Liver (tissue), 9 donors: Measurements from ENCODE around the gene RGMA. TPM values are rescaled to one million over a fixed set of nuclear protein-coding genes. Genes with fewer than 3 reads are reported as not detected.
"Not testable (repeated sequence)": the region's sequence is repeated elsewhere in the genome, so short reads cannot be mapped to it uniquely, and the experiment has no call there.

Experiments
- DNase-seq: peaks from one replicate; pipeline ENCODE4 v3.0.0-alpha.2; 2017; ENCODE audit warnings: low spot score
- H3K27ac ChIP-seq, 2 donors: one replicate each; pipeline ENCODE4 v1.7.0; 2013; ENCODE audit warnings: inconsistent platforms in 2 of 2, low read length in 2 of 2, control low read depth in 1 of 2, low read depth in 1 of 2, mild to moderate bottlenecking in 1 of 2
- H3K27me3 ChIP-seq, 4 donors: one replicate each; pipeline versions ENCODE4 v1.6.1 to v1.7.0; 2013; ENCODE audit warnings: low read length in 3 of 4, inconsistent platforms in 1 of 4, mild to moderate bottlenecking in 1 of 4, moderate library complexity in 1 of 4; ENCODE audit not compliant: control insufficient read depth in 4 of 4, insufficient read depth in 4 of 4
- H3K36me3 ChIP-seq, 4 donors: one replicate each; pipeline versions ENCODE4 v1.6.1 to v1.7.0; 2013; ENCODE audit warnings: low read length in 3 of 4, mild to moderate bottlenecking in 3 of 4, low read depth in 1 of 4, moderate library complexity in 1 of 4; ENCODE audit not compliant: control insufficient read depth in 4 of 4, insufficient read depth in 3 of 4
- H3K4me1 ChIP-seq, 4 donors: one replicate each; pipeline versions ENCODE4 v1.6.1 to v1.7.0; 2013; ENCODE audit warnings: low read length in 3 of 4, mild to moderate bottlenecking in 3 of 4, moderate library complexity in 1 of 4; ENCODE audit not compliant: control insufficient read depth in 4 of 4, insufficient read depth in 4 of 4
- H3K4me3 ChIP-seq, 3 donors: one replicate each; pipeline versions ENCODE4 v1.6.1 to v1.7.0; 2013; ENCODE audit warnings: low read length in 3 of 3, control low read depth in 1 of 3, low read depth in 1 of 3, mild to moderate bottlenecking in 1 of 3
- H3K9ac ChIP-seq, 2 donors: one replicate each; pipeline ENCODE4 v1.7.0; 2013; ENCODE audit warnings: low read length in 2 of 2, mild to moderate bottlenecking in 2 of 2, moderate library complexity in 2 of 2, control low read depth in 1 of 2, low read depth in 1 of 2
- H3K9me3 ChIP-seq, 4 donors: one replicate each; pipeline versions ENCODE4 v1.6.1 to v1.7.0; 2013; ENCODE audit warnings: low read length in 3 of 4; ENCODE audit not compliant: control insufficient read depth in 4 of 4
- FOXA1 ChIP-seq: IDR thresholded peaks from 2 replicates; pipeline ENCODE4 v1.6.1; 2016; ENCODE audit warnings: antibody characterized with exemption
- GABPA ChIP-seq, 2 donors: IDR thresholded peaks in 1 of 2; conservative IDR thresholded peaks in 1 of 2; 2 replicates each; pipeline ENCODE4 v1.6.1; 2016; ENCODE audit warnings: antibody characterized with exemption in 2 of 2, mild to moderate bottlenecking in 1 of 2, moderate library complexity in 1 of 2
- HNF4G ChIP-seq: IDR thresholded peaks from 2 replicates; pipeline ENCODE4 v1.6.1; 2016; ENCODE audit warnings: antibody characterized with exemption
- RAD21 ChIP-seq, 2 donors: IDR thresholded peaks; 2 replicates each; pipeline ENCODE4 v1.6.1; 2016; ENCODE audit warnings: antibody characterized with exemption in 2 of 2, mild to moderate bottlenecking in 2 of 2
- TAF1 ChIP-seq: conservative IDR thresholded peaks from 2 replicates; pipeline ENCODE4 v1.6.1; 2016; ENCODE audit warnings: antibody characterized with exemption, mild to moderate bottlenecking
- WGBS: extraction: QIAGEN DNeasy Blood & Tissue Kit; methylation state at CpG from one replicate; pipeline ENCODE4 v1.1.7; 2013; 5-methylcytosine and 5-hydroxymethylcytosine counted together
- polyA plus RNA-seq, 2 donors: library from polyadenylated mRNA; stranded (reverse) in 1 of 2; unstranded in 1 of 2; fragments of 200-250 nt in 1 of 2; fragments of >200 nt in 1 of 2; fragmentation: Nextera tagmentation in 1 of 2; extraction: Ambion mirVana in 1 of 2; gene quantifications; one replicate each; pipeline versions ENCODE4 v1.2.1 to v1.2.3, GENCODE V29; 2013 to 2015
- total RNA-seq, 2 donors: library from RNA; depleted of rRNA; stranded (reverse); fragments of >200 nt; gene quantifications; one replicate each; pipeline ENCODE4 v1.2.3, GENCODE V29; 2014
- TF ChIP-seq, protein P1 (sequence below): fragments of 150-350 bp; IDR thresholded peaks from 2 replicates; pipeline ENCODE4 v1.5.1; 2017; ENCODE audit warnings: improper control_type of control experiment, low read depth, low read length; ENCODE audit not compliant: missing input control
- donor health status: healthy.
- donor health status: healthy.
- donor health status: healthy.
- donor health status: healthy.
- donor health status: healthy.

RGMA gene
- total and polyA plus RNA-seq, 4 donors: 0.15 to 0.33 (median 0.18) TPM; not detected in 1

- H3K9ac ChIP-seq, DNase-seq, H3K36me3 ChIP-seq, H3K9me3 ChIP-seq, H3K4me3 ChIP-seq, H3K27ac ChIP-seq, H3K27me3 ChIP-seq: not testable (repeated sequence)
- WGBS: 88% methylated on average over 21 of the region's 21 CpGs
- peaks cover 7 to 31% (median 25%) of the 10 kb centered on the region in 4 donors for H3K4me1 ChIP-seq
These were observed 56.4 kb downstream of the RGMA start for GRCh38 chr15:93032515-93033206.

- H3K9ac ChIP-seq, H3K9me3 ChIP-seq, H3K36me3 ChIP-seq, H3K27me3 ChIP-seq, H3K27ac ChIP-seq, H3K4me3 ChIP-seq, DNase-seq: not testable (repeated sequence)
- 94% methylated on average over 44 of the region's 44 CpGs for WGBS
- H3K4me1 ChIP-seq: peaks cover 7 to 39% (median 34%) of the 10 kb centered on the region in 4 donors
These were observed 57.2 kb downstream of the RGMA start for GRCh38 chr15:93031557-93032384.

DNA sequence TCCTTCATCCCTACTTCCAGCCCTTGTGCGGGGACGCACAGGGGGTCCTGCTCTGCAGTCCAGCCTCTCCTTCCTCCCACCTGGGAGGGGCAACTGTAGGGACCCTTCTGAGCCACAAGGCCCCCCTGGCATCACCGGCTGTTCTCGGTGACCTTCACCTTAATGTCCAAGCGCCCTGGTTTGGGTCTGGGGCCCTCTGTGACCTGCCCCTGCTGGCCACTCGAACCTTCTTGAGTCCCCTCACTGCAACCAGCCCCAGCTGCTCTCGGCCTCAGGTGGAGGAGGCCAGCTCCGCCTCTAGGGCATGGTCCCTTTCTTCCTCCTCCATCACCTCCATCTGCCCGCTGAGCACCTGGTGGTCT is 57.9 kb downstream of the RGMA start:
- Histone ChIP-seq H3K4me1 (peaks cover 11 to 46% (median 39%) of the 10 kb centered on the region in 4 donors), H3K9ac (no peak overlapping the region), H3K36me3 (peaks cover 0 to 3% (median under 1%) of the 10 kb centered on the region in 4 donors), H3K27me3 (no peaks in the 10 kb centered on the region), H3K27ac (no peak overlapping the region), H3K4me3 (no peak overlapping the region), H3K9me3 (no peaks in the 10 kb centered on the region)
- TF ChIP-seq GABPA (IDR thresholded peaks at IDR 0.05 in 1 of 2, conservative IDR thresholded peaks at IDR 0.05 in 1 of 2) (no peak), TAF1 (no peak), RAD21 (IDR thresholded peaks at IDR 0.05) (no peak)
- no peak for DNase-seq
- WGBS: 60% methylated on average over 9 of the region's 9 CpGs

DNA sequence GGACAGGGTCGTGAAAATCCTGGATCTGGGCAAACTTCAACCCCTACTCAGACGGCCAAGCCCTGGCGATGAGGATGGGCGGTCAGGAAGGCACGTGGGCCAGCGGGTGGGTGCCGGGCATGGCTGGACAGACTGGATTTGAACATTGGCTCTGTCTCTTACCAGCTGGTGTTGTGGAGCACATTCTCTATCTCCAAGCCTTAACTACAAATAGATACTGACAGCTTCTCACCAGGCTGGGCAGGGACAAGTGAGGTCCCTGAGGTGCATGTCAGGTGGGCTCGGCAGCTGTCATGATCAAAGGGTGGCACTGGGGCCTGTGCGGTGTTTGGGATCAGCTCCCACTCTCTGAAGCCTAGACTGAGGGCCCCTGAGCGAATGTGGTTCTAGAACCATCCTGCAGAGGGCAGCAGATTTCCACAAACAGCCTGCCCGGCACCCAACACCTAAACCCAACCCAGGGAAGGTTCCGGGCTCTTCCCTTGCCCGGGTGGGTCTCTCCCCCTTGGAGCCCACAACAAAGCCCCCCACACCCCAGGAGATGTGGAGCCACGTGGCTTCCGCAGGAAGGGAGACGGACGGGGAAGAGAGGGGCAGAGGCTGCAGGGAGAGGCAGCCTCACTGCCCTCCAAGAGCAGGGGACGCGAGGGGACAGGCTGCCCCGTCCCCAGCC is 58.4 kb downstream of the RGMA start:
- Histone ChIP-seq H3K36me3 (peaks cover 0 to 6% (median 2%) of the 10 kb centered on the region in 4 donors), H3K27ac (no peak overlapping the region), H3K4me3 (no peak overlapping the region), H3K27me3 (no peaks in the 10 kb centered on the region), H3K9ac (no peak overlapping the region), H3K9me3 (no peaks in the 10 kb centered on the region), H3K4me1 (peaks cover 11 to 50% (median 40%) of the 10 kb centered on the region in 4 donors)
- peak; percentile 72 for DNase-seq
- TF ChIP-seq, protein P1, sequence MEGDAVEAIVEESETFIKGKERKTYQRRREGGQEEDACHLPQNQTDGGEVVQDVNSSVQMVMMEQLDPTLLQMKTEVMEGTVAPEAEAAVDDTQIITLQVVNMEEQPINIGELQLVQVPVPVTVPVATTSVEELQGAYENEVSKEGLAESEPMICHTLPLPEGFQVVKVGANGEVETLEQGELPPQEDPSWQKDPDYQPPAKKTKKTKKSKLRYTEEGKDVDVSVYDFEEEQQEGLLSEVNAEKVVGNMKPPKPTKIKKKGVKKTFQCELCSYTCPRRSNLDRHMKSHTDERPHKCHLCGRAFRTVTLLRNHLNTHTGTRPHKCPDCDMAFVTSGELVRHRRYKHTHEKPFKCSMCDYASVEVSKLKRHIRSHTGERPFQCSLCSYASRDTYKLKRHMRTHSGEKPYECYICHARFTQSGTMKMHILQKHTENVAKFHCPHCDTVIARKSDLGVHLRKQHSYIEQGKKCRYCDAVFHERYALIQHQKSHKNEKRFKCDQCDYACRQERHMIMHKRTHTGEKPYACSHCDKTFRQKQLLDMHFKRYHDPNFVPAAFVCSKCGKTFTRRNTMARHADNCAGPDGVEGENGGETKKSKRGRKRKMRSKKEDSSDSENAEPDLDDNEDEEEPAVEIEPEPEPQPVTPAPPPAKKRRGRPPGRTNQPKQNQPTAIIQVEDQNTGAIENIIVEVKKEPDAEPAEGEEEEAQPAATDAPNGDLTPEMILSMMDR: peak; percentile 80
- TF ChIP-seq HNF4G: no peak
- TF ChIP-seq FOXA1: no peak
- TF ChIP-seq RAD21 (IDR thresholded peaks at IDR 0.05): peak; percentile 86 to 89
- 16% methylated on average over 20 of the region's 20 CpGs for WGBS
